Type B pancreatic cell (in vitro differentiated cells): ENCODE results near the gene DNALI1. TPM values are rescaled to one million over a fixed set of nuclear protein-coding genes. Genes with fewer than 3 reads are reported as not detected.
A peak's percentile ranks its signal among the peaks of the same experiment; 100 is the strongest.
"Not testable (repeated sequence)": the region's sequence is repeated elsewhere in the genome, so short reads cannot be mapped to it uniquely, and the experiment has no call there.

ENCODE experiments used
- DNase-seq: peaks from one replicate; pipeline ENCODE4 v3.0.0; 2021; ENCODE audit warnings: mixed read lengths; ENCODE audit not compliant: unreplicated experiment; ENCODE audit errors: extremely low spot score
- H3K27ac Mint-ChIP-seq: 2 replicates; pipeline ENCODE4 v1.8.0; 2021; ENCODE audit warnings: mild to moderate bottlenecking, mixed read lengths
- H3K27me3 Mint-ChIP-seq: 2 replicates; pipeline ENCODE4 v1.8.0; 2021; ENCODE audit warnings: mixed read lengths
- H3K36me3 Mint-ChIP-seq: 2 replicates; pipeline ENCODE4 v1.8.0; 2021; ENCODE audit warnings: mixed read lengths
- H3K4me1 Mint-ChIP-seq: one replicate; pipeline ENCODE4 v1.8.0; 2021; ENCODE audit warnings: mixed read lengths; ENCODE audit not compliant: unreplicated experiment
- H3K4me3 Mint-ChIP-seq: 2 replicates; pipeline ENCODE4 v1.8.0; 2021; ENCODE audit warnings: mild to moderate bottlenecking, mixed read lengths
- H3K9me3 Mint-ChIP-seq: 2 replicates; pipeline ENCODE4 v1.8.0; 2021; ENCODE audit warnings: mixed read lengths
- total RNA-seq: library from RNA; stranded (reverse); gene quantifications from 2 replicates; pipeline ENCODE4 v1.2.1, GENCODE V29; 2021; ENCODE audit warnings: low replicate concordance
- TF ChIP-seq, protein P1 (sequence below): fragments of 200-600 bp; sonication (generic); conservative IDR thresholded peaks from 2 replicates; pipeline ENCODE4 v1.5.0; 2021; ENCODE audit warnings: antibody characterized with exemption, mild to moderate bottlenecking

DNALI1 gene
- total RNA-seq, 1 donor from 2014 or later: 40.8 TPM

DNA sequence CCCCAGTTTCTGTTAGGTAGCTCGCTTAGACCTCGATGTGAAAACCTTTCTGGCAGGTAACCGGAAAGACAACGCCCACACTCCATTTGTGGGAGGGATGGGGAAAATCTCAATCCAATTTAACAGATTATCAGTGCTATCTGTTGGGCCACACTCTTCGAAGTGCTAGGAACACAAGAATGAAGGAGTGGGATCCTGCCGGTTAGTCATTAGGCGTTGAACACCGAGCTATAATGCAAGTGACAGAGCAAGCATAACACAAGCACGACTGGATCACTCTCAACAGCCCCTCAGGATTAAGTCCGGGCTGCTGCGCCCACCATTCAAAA is 3.2 kb upstream of the DNALI1 start:
- no peaks in the 10 kb centered on the region for H3K9me3 Mint-ChIP-seq
- peaks cover 7% of the 10 kb centered on the region for H3K36me3 Mint-ChIP-seq
- peaks cover 33% of the 10 kb centered on the region for H3K4me1 Mint-ChIP-seq
- no peak for DNase-seq
- TF ChIP-seq, protein P1, sequence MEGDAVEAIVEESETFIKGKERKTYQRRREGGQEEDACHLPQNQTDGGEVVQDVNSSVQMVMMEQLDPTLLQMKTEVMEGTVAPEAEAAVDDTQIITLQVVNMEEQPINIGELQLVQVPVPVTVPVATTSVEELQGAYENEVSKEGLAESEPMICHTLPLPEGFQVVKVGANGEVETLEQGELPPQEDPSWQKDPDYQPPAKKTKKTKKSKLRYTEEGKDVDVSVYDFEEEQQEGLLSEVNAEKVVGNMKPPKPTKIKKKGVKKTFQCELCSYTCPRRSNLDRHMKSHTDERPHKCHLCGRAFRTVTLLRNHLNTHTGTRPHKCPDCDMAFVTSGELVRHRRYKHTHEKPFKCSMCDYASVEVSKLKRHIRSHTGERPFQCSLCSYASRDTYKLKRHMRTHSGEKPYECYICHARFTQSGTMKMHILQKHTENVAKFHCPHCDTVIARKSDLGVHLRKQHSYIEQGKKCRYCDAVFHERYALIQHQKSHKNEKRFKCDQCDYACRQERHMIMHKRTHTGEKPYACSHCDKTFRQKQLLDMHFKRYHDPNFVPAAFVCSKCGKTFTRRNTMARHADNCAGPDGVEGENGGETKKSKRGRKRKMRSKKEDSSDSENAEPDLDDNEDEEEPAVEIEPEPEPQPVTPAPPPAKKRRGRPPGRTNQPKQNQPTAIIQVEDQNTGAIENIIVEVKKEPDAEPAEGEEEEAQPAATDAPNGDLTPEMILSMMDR: no peak
- no peaks in the 10 kb centered on the region for H3K27me3 Mint-ChIP-seq
- H3K4me3 Mint-ChIP-seq: peak overlapping the region; percentile 100
- H3K27ac Mint-ChIP-seq: peak overlapping the region; percentile 97

DNA sequence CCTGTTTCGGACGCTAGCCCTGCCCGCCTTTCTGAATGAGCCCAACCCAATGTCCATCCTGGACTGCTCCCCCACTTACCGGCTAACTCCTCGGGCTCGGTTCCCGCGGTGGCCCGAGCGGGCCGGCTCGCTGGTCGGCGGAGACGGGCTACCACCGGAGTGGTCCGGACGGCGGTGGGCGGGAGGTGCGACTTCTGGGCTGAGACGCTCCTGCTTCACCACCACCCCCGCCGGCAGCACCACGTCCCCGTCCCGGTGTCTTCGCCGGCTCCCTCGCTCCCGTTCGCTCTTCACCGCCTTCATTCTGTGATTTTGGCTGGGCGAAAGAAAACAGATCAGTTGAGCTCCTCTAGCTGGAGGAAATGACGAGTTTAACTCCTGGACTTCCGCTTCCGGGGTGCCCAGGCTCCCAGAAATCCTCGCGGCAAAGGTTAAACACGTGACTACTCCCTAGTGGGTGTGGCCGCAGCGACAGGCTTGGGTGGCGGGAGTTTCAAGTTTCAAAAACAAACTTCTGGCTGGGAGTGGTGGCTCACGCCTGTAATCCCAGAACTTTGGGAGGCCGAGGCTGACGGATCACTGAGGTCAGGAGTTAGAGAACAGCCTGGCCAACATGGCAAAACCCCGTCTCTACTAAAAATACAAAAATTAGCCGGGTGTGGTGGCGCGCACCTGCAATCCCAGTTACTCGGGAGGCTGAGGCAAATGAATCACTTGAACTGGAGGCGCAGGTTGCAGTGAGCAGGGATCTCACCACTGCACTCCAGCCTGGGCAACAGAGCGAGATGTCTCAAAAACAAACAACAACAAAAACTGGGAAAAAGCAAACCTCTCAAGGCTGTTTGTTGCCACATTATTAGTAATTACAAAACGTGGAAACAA is 2.6 kb upstream of the DNALI1 start, which contains the start of gene SNIP1:
Gene SNIP1 (minus strand): TSS at position 367 of the 882 bp plus-strand sequence. CDS start 64 bp downstream, at position 303.
- Mint-ChIP-seq H3K9me3 (no peaks in the 10 kb centered on the region), H3K36me3 (peaks cover 4% of the 10 kb centered on the region), H3K27me3 (no peaks in the 10 kb centered on the region), H3K4me3 (peak within 1 kb of the TSS; percentile 100), H3K4me1 (peaks cover 33% of the 10 kb centered on the region), H3K27ac (peak within 1 kb of the TSS; percentile 97)
- TF ChIP-seq, protein P1: no peak
- DNase-seq: peak; percentile 88

DNA sequence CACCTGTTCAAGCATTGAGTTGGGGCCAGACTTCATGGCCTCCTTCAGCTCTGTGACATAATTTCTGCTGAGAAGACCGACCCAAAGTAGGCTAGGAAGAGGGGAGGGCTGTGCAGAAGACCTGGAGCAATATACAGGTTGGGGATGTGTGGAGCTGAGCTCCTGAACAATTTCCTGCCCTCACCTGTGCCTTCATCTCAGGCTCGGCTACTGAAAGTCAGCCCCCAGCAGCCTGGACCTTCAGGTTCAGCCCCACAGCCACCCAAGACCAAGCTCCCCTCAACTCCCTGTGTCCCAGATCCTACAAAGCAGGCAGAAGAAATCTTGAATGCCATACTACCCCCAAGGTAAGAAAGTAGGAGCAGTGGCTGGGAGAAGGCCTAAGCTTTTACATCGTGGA is 662 bp downstream of the DNALI1 start:
- peaks cover 4% of the 10 kb centered on the region for H3K36me3 Mint-ChIP-seq
- peak overlapping the region; percentile 92 for H3K4me3 Mint-ChIP-seq
- no peaks in the 10 kb centered on the region for H3K9me3 Mint-ChIP-seq
- no peak for DNase-seq
- TF ChIP-seq, protein P1: no peak
- peak overlapping the region; percentile 92 for H3K27ac Mint-ChIP-seq
- peaks cover 33% of the 10 kb centered on the region for H3K4me1 Mint-ChIP-seq
- no peaks in the 10 kb centered on the region for H3K27me3 Mint-ChIP-seq

DNA sequence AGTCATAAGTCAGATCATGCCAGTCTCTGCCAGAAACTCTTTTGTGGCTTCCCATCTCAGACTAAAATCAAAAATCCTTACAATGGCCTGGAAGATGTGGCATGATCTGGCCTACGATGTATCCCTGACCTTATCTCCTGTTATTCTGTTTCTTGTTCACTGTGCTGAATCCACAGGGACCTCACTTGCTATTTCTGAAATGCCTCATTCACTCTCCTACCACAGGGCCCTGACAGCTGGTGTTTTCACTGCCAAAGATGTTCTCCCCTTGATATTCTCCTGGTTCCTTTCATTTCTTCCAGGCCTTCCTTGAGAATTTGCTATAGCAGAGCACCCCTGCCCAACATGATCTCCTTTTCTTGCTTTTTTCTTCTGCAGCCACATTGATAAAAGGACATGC is 1.7 kb downstream of the DNALI1 start:
- Mint-ChIP-seq H3K4me3 (peak overlapping the region; percentile 75), H3K4me1 (peaks cover 25% of the 10 kb centered on the region), H3K27ac (peak overlapping the region; percentile 3), H3K27me3 (no peaks in the 10 kb centered on the region), H3K9me3 (no peaks in the 10 kb centered on the region), H3K36me3 (peaks cover 4% of the 10 kb centered on the region)
- TF ChIP-seq, protein P1: no peak
- DNase-seq: no peak

DNA sequence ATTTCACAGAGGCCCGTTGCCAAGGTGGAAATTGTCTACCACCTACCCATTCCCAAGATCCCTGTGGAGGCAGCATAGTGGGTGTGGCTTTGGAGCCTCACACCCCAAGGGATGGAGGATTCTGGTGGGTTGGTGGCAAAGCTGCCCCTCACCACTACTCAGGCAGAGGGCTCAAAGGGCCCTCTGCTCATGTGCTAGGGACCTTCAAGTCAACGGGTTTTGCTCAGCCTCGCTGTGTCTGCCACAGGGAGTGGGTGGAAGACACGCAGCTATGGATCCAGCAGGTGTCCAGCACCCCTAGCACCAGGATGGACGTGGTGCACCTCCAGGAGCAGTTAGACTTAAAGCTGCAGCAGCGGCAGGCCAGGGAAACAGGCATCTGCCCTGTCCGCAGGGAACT is 2.3 kb downstream of the DNALI1 start:
- Mint-ChIP-seq H3K9me3 (no peaks in the 10 kb centered on the region), H3K4me3 (no peak overlapping the region), H3K27ac (no peak overlapping the region), H3K4me1 (peaks cover 22% of the 10 kb centered on the region), H3K36me3 (peaks cover 2% of the 10 kb centered on the region), H3K27me3 (no peaks in the 10 kb centered on the region)
- no peak for DNase-seq
- TF ChIP-seq, protein P1: no peak

DNA sequence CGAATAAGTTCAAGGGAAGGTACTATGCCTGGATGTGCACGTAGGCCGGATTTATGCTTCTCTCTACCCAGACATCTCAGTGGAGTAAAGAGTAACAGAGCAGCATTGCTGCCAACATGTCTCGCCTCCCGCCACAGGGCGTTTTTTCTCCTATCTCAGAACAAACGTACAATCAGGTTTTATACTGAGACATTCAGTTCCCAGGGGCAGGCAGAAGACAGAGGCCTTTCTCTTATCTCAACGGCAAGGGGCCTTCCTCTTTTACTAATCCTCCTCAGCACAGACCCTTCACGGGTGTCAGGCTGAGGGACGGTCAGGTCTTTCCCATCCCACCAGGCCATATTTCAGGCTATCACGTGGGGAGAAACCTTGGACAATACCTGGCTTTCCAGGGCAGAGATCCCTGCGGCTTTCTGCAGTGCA is 3.2 kb downstream of the DNALI1 start:
- Mint-ChIP-seq H3K4me3 (peak overlapping the region; percentile 25), H3K4me1 (peaks cover 19% of the 10 kb centered on the region)
- not testable (repeated sequence) for H3K36me3 Mint-ChIP-seq, H3K27ac Mint-ChIP-seq, H3K9me3 Mint-ChIP-seq, DNase-seq, H3K27me3 Mint-ChIP-seq
